PC-3 (cell line): Measurements from ENCODE around the gene PPP2R5E. TPM values are rescaled to one million over a fixed set of nuclear protein-coding genes. Genes with fewer than 3 reads are reported as not detected.
A peak's percentile ranks its signal among the peaks of the same experiment; 100 is the strongest.

ENCODE experiments used
- ATAC-seq: fragments of 200-7000 bp; cut with Tn5 transposase; 2 replicates; pipeline ENCODE4 v1.9.1; 2020; ENCODE audit warnings: mild to moderate bottlenecking, moderate library complexity
- BruUV-seq: library from RNA; stranded (reverse); fragments of 400-500 nt; replicated peaks from 2 replicates; lab custom pipeline; 2021; lab: Mats Ljungman, UMichigan
- CTCF ChIA-PET: fragments of 300-600 bp; sonication (Branson Sonifier 250); formaldehyde crosslinking; loops from one replicate; lab custom pipeline; 2022; ENCODE audit warnings: antibody characterized with exemption; lab: Charles Lee
- POLR2A ChIA-PET: fragments of 300-600 bp; sonication (Branson Sonifier 250); formaldehyde crosslinking; loops from one replicate; lab custom pipeline; 2022; ENCODE audit warnings: antibody characterized with exemption; ENCODE audit not compliant: unreplicated experiment; lab: Charles Lee
- DNase-seq: peaks from one replicate; pipeline ENCODE4 v3.0.0-alpha.2; 2015
- H2AFZ ChIP-seq: fragments of 300-600 bp; sonication (generic); 2 replicates; pipeline ENCODE4 v1.6.0; 2016; ENCODE audit warnings: antibody characterized with exemption, low read length
- H3F3A ChIP-seq: fragments of 300-600 bp; sonication (generic); one replicate; pipeline ENCODE4 v1.6.0; 2017; ENCODE audit warnings: antibody characterized with exemption, low read length, control low read depth, mild to moderate bottlenecking; ENCODE audit not compliant: unreplicated experiment
- H3K27ac ChIP-seq: fragments of 300-600 bp; sonication (generic); 2 replicates; pipeline ENCODE4 v1.5.1; 2016; ENCODE audit warnings: mild to moderate bottlenecking, low read length
- H3K27me3 ChIP-seq: fragments of 300-600 bp; sonication (generic); 2 replicates; pipeline ENCODE4 v1.6.1; 2016; ENCODE audit warnings: low read length, mixed read lengths
- H3K36me3 ChIP-seq: fragments of 300-600 bp; sonication (generic); 2 replicates; pipeline ENCODE4 v1.6.1; 2016; ENCODE audit warnings: low read depth, mixed run types, low read length, mixed read lengths
- H3K4me1 ChIP-seq: fragments of 300-600 bp; sonication (generic); 2 replicates; pipeline ENCODE4 v1.5.1; 2016; ENCODE audit warnings: low read length; ENCODE audit not compliant: insufficient read depth
- H3K4me2 ChIP-seq: fragments of 300-600 bp; sonication (generic); 2 replicates; pipeline ENCODE4 v1.6.0; 2016; ENCODE audit warnings: low read length
- H3K4me3 ChIP-seq: fragments of 300-600 bp; sonication (generic); 2 replicates; pipeline ENCODE4 v1.5.1; 2016; ENCODE audit warnings: mild to moderate bottlenecking, low read length, mixed read lengths
- H3K79me2 ChIP-seq: fragments of 300-600 bp; sonication (generic); 2 replicates; pipeline ENCODE4 v1.6.1; 2017; ENCODE audit warnings: low read length, mixed read lengths
- H3K9ac ChIP-seq: fragments of 300-600 bp; sonication (generic); 2 replicates; pipeline ENCODE4 v1.6.0; 2016; ENCODE audit warnings: mild to moderate bottlenecking, low read length
- H3K9me2 ChIP-seq: fragments of 300-600 bp; sonication (generic); replicated peaks from 2 replicates; pipeline ENCODE4 v1.6.1; 2016; ENCODE audit warnings: mixed run types, low read length, mixed read lengths
- H3K9me3 ChIP-seq: fragments of 300-600 bp; sonication (generic); 2 replicates; pipeline ENCODE4 v1.6.1; 2016; ENCODE audit warnings: low read length, mixed read lengths
- H4K20me1 ChIP-seq: fragments of 300-600 bp; sonication (generic); 2 replicates; pipeline ENCODE4 v1.6.1; 2016; ENCODE audit warnings: low read length, mixed read lengths
- EZH2 ChIP-seq: fragments of 300-600 bp; sonication (generic); IDR thresholded peaks from one replicate; pipeline ENCODE4 v1.6.1; 2017; ENCODE audit warnings: antibody characterized with exemption, mild to moderate bottlenecking, low read length; ENCODE audit not compliant: unreplicated experiment
- EZH2phosphoT487 ChIP-seq: fragments of 300-600 bp; sonication (generic); IDR thresholded peaks from 2 replicates; pipeline ENCODE4 v1.6.1; 2018; ENCODE audit warnings: mild to moderate bottlenecking, antibody characterized with exemption, low read length, borderline replicate concordance
- intact Hi-C: fragments of 100-400 bp; cut with micrococcal nuclease; formaldehyde crosslinking; loops from 2 replicates; pipeline ENCODE4 v1.9.0; 2023
- total RNA-seq: library from RNA; depleted of rRNA; stranded (reverse); fragments of >200 nt; gene quantifications from 2 replicates; pipeline ENCODE4 v1.2.3, GENCODE V29; 2014
- TF ChIP-seq, protein P1 (sequence below): fragments of 300-600 bp; sonication (generic); conservative IDR thresholded peaks from 2 replicates; pipeline ENCODE4 v1.5.1; 2017; ENCODE audit warnings: antibody characterized with exemption, low read depth, mild to moderate bottlenecking, low read length

Gene PPP2R5E
- total RNA-seq, 1 experiment from 2014 or later: 17.2 TPM

DNA sequence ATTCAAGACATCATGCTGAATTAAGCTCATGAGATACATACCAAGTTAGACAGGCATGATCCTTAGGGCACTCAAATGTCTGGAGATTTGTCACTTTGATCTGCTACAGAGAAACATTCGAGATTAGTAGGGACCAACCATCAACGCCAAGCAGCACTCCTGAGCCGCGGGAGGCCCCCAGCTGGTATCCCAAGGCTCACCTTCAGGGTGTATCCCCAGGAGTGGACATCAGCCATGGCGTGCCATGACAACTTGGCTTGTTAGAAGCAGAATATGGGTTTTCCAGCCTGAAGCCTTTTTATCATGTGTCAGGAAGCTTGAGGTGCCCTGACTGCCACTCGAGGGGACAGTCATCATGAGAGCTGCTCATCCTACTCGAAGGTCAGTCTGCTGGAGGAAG, 185.3 kb downstream of the PPP2R5E start:
- ATAC-seq: no peak
- TF ChIP-seq EZH2phosphoT487 (no peak), EZH2 (no peak)
- TF ChIP-seq, protein P1, sequence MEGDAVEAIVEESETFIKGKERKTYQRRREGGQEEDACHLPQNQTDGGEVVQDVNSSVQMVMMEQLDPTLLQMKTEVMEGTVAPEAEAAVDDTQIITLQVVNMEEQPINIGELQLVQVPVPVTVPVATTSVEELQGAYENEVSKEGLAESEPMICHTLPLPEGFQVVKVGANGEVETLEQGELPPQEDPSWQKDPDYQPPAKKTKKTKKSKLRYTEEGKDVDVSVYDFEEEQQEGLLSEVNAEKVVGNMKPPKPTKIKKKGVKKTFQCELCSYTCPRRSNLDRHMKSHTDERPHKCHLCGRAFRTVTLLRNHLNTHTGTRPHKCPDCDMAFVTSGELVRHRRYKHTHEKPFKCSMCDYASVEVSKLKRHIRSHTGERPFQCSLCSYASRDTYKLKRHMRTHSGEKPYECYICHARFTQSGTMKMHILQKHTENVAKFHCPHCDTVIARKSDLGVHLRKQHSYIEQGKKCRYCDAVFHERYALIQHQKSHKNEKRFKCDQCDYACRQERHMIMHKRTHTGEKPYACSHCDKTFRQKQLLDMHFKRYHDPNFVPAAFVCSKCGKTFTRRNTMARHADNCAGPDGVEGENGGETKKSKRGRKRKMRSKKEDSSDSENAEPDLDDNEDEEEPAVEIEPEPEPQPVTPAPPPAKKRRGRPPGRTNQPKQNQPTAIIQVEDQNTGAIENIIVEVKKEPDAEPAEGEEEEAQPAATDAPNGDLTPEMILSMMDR: no peak
- Histone ChIP-seq H2AFZ (no peak overlapping the region), H3K4me1 (0 out of 2 replicates have a peak, but pooled peaks cover 4% of the 10 kb centered on the region), H3K36me3 (no peaks in the 10 kb centered on the region), H3K9me3 (no peaks in the 10 kb centered on the region), H3K79me2 (no peaks in the 10 kb centered on the region), H4K20me1 (no peaks in the 10 kb centered on the region), H3F3A (no peaks in the 10 kb centered on the region), H3K4me2 (no peak overlapping the region), H3K9ac (no peak overlapping the region), H3K4me3 (no peak overlapping the region), H3K27ac (no peak overlapping the region), H3K9me2 (no peaks in the 10 kb centered on the region), H3K27me3 (peaks cover 23% of the 10 kb centered on the region)
- no TSS peak for BruUV-seq
- no peak for DNase-seq
- POLR2A ChIA-PET: no interaction called here
- intact Hi-C loops: no loop called here
- CTCF ChIA-PET: no interaction called here

DNA sequence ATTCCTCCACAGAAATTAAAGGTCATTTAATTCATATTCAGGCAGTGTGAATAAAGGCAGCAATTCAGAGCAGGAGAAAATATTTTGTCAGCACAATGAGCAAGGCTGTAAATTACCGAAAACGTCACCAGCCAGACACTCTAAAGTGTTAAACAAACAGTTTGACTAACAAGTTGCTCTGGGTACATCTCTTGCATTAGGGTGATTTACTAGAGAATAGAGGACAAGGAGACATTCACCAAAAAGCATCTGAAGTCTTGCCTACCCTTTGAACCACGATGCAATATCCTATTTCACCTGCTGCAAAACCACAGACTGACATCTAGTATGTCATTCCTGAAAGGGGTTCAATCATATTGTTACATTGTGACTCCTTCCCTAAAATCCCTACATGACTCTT, 197.4 kb downstream of the PPP2R5E start:
- H3F3A ChIP-seq: no peaks in the 10 kb centered on the region
- H4K20me1 ChIP-seq: no peaks in the 10 kb centered on the region
- H3K4me3 ChIP-seq: no peak overlapping the region
- no peak overlapping the region for H2AFZ ChIP-seq
- intact Hi-C loops: no loop called here
- no peaks in the 10 kb centered on the region for H3K79me2 ChIP-seq
- no peaks in the 10 kb centered on the region for H3K9me3 ChIP-seq
- BruUV-seq: no TSS peak
- no peak for TF ChIP-seq EZH2
- no peak for TF ChIP-seq EZH2phosphoT487
- TF ChIP-seq, protein P1: no peak
- no peak for ATAC-seq
- no peaks in the 10 kb centered on the region for H3K9me2 ChIP-seq
- no peaks in the 10 kb centered on the region for H3K36me3 ChIP-seq
- H3K9ac ChIP-seq: no peak overlapping the region
- CTCF ChIA-PET: no interaction called here
- POLR2A ChIA-PET: no interaction called here
- H3K4me1 ChIP-seq: peaks cover 24% of the 10 kb centered on the region
- no peak for DNase-seq
- H3K27ac ChIP-seq: no peak overlapping the region
- no peak overlapping the region for H3K4me2 ChIP-seq
- H3K27me3 ChIP-seq: peaks cover 15% of the 10 kb centered on the region; the same call in 1 of the 2 replicates

DNA sequence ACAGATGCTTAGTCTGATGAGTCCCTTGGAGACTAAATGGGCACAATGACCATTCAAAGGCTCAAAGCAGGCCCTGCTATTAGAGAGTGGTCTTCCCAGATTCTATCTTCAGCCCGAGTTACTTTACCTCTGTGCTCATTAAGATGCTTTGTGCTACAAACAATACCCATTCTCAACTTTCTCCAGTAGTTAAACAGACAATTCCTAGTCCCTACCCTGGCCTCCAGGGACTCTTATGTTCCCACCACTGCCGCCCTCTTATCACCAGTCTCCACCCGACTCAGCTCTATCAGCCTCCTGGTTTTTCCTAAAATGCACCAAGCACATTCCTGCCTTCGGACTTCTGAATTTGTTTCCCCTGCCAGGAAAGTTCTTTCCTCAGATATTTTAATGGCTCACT, 198.8 kb downstream of the PPP2R5E start:
- ATAC-seq (peak; percentile 36), DNase-seq (no peak)
- no peak for TF ChIP-seq EZH2
- no peak for TF ChIP-seq EZH2phosphoT487
- TF ChIP-seq, protein P1: no peak
- H3K79me2 ChIP-seq: no peaks in the 10 kb centered on the region
- no TSS peak for BruUV-seq
- H3K9me2 ChIP-seq: no peaks in the 10 kb centered on the region
- peaks cover 24% of the 10 kb centered on the region for H3K4me1 ChIP-seq
- no peak overlapping the region for H3K4me2 ChIP-seq
- POLR2A ChIA-PET: no interaction called here
- no peak overlapping the region for H3K9ac ChIP-seq
- no peak overlapping the region for H2AFZ ChIP-seq
- H3K9me3 ChIP-seq: no peaks in the 10 kb centered on the region
- no peaks in the 10 kb centered on the region for H4K20me1 ChIP-seq
- CTCF ChIA-PET: no interaction called here
- no peaks in the 10 kb centered on the region for H3K36me3 ChIP-seq
- H3K27me3 ChIP-seq: peaks cover 7% of the 10 kb centered on the region; the same call in 1 of the 2 replicates
- H3K27ac ChIP-seq: no peak overlapping the region
- H3F3A ChIP-seq: no peaks in the 10 kb centered on the region
- H3K4me3 ChIP-seq: no peak overlapping the region
- intact Hi-C loops: no loop called here
